GM10248 (cell line): ENCODE measurements around the gene KCND1.

Source experiments
- CTCF ChIA-PET: fragments of 300-600 bp; sonication (Branson Sonifier 250); formaldehyde crosslinking; extraction: SDS; loops from one replicate; lab custom pipeline; 2021; ENCODE audit warnings: antibody characterized with exemption; lab: Yijun Ruan, JAX
- POLR2A ChIA-PET: fragments of 350-650 bp; sonication (Branson Sonifier 250); formaldehyde crosslinking; extraction: SDS; loops from one replicate; lab custom pipeline; 2020; ENCODE audit warnings: antibody characterized with exemption; lab: Yijun Ruan, JAX
- DNase-seq: peaks from one replicate; pipeline ENCODE4 v3.0.0; 2012; ENCODE audit errors: extremely low spot score
- TF ChIP-seq, protein P1 (sequence below): IDR thresholded peaks from 2 replicates; pipeline ENCODE4 v1.5.1; 2012; ENCODE audit warnings: mild to moderate bottlenecking, low read depth; ENCODE audit errors: extremely low read depth, missing control alignments, control extremely low read depth

KCND1 gene

DNA sequence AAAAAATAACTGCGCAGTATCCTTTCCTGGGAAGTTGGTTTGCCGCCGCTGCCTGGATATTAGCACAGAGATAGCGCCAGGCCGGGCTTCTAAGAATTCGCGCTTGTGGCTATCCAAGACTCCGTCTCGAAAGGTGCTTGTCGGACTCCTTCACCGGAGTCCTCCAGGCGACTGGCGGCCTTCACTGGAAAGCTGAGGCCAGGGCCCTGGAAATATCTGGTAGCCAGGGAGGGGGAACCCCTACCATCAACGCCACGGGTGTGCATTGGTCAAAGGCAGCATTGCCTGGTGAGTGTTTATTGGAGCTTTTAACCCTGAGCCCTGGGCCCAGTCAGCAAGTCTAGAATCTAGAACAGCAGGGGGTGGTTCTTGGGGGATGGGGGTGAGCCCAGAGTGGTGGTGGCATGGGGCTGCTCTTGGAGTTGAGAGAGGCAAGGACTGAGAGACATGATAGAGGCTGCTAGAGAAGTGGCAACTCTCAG, 52.2 kb downstream of the KCND1 start:
- ChIA-PET POLR2A (interaction anchor here (1.1 to 1.8 kb wide), 2 partner anchors 18 to 19 kb away, joined by 3 to 5 read pairs; no protein-coding TSS in a partner anchor), CTCF (interaction anchor here (1.0 kb wide), 1 partner anchor 17 kb away, joined by 4 read pairs; no protein-coding TSS in a partner anchor)
- DNase-seq, result no peak
- TF ChIP-seq, protein P1, sequence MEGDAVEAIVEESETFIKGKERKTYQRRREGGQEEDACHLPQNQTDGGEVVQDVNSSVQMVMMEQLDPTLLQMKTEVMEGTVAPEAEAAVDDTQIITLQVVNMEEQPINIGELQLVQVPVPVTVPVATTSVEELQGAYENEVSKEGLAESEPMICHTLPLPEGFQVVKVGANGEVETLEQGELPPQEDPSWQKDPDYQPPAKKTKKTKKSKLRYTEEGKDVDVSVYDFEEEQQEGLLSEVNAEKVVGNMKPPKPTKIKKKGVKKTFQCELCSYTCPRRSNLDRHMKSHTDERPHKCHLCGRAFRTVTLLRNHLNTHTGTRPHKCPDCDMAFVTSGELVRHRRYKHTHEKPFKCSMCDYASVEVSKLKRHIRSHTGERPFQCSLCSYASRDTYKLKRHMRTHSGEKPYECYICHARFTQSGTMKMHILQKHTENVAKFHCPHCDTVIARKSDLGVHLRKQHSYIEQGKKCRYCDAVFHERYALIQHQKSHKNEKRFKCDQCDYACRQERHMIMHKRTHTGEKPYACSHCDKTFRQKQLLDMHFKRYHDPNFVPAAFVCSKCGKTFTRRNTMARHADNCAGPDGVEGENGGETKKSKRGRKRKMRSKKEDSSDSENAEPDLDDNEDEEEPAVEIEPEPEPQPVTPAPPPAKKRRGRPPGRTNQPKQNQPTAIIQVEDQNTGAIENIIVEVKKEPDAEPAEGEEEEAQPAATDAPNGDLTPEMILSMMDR, result no peak

DNA sequence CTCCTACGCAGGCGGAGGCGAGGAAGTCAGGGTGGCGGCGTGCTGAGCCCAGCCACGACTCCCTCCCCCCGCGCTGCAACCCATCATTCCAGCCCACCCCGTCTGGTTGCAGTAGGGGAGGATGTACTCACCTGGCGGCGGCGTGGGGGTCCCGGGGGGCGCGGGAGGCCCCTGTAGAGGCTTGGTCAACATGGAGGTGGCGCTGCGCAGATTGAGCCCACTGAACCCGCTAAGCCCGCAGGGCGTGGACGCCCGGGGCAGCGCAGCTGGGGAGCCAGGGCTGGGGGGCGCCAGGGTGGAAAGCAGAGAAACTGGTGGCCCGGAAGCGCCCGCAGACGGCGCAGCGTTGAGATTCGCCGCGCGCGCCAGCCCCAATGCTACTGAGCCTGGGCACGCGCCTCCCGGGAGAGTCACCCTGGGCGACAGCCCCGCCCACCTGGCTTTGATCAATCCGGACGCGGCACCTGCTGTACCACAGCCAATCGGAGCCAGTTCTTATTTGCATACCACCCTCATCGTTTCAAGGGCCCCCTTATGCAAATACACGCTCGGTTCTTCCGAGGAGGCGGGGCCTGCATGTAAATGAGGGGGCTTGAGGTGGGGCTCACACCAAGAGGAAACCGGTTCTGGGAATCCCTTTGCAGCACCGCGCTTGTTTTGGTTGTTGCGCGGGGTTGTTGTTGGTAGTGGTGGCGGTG, 52.9 kb downstream of the KCND1 start, which contains the start of gene PIM2:
Gene PIM2, minus strand, starts transcription at position 382 of the 698 bp plus-strand sequence. Its CDS starts 190 bp downstream, at position 192.
- ChIA-PET POLR2A (interaction anchor here (1.1 to 1.8 kb wide), 2 partner anchors 18 to 20 kb away, joined by 3 to 5 read pairs; no protein-coding TSS in a partner anchor), CTCF (interaction anchor here (1.0 kb wide), 1 partner anchor 18 kb away, joined by 4 read pairs; no protein-coding TSS in a partner anchor)
- TF ChIP-seq, protein P1, result no peak
- peak; percentile 88 for DNase-seq

DNA sequence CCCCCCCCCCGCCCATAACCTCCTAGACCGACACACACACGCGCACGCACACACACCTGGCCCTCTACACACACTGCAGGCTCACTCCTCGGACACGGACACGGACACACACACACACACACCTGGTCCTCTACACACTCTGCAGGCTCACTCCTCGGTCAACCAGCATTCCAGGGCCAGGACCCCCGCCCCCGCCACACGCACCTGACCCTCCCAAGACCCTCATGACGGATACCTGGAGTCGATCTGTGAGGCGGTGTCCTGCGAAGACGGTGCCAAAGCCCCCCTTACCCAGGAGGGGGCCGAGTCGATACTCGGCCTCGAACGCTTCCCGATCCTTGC, 53.4 kb downstream of the KCND1 start:
- DNase-seq, result no peak
- TF ChIP-seq, protein P1, result no peak
- ChIA-PET CTCF (no interaction called here), POLR2A (interaction anchor here (1.8 kb wide), 1 partner anchor 21 kb away, joined by 5 read pairs; no protein-coding TSS in a partner anchor)

DNA sequence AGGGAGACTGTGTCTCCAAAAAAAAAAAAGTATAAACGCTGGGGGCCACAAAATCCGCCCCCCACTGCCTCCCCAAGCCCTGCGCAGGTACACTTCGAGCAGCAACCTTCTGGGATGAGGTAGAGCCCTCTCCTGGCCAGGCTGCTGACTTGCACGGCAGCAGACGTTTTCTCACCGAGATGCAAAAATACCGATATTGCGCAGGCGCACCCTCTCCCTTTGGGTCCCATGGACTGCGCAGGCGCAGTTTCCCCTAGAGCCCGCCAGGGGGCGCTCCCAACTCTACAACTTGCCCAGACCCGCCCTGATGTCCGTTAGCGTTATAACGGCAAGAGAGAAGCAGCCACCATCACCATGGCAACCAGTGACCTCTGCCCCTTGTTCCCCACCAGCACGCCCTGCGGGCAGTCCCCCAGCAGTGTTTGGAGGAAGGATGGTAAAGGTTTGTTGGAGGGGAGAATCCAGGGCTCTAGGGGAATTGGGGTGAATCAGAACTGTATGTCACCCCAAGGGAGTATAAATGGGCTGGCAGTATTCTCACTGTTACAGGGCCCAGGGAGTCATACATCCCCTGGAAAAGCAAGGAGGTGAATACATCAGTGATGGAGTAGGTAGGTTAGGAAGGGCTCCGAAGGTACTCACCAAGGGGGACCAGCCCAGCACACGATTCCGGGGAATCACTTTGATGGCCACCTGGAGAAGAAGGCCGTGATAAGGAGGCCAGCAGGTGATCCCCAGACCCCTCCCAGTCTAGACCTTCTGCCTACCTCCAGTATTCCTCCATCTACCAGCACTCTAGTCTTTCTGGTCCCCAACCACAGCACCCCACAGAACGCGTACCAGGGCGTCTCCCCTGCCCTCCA, 54.3 kb downstream of the KCND1 start:
- POLR2A ChIA-PET, result interaction anchor here (0.6 to 1.8 kb wide), 3 partner anchors 22 to 32 kb away, joined by 3 to 5 read pairs (median 3); no protein-coding TSS in a partner anchor

DNA sequence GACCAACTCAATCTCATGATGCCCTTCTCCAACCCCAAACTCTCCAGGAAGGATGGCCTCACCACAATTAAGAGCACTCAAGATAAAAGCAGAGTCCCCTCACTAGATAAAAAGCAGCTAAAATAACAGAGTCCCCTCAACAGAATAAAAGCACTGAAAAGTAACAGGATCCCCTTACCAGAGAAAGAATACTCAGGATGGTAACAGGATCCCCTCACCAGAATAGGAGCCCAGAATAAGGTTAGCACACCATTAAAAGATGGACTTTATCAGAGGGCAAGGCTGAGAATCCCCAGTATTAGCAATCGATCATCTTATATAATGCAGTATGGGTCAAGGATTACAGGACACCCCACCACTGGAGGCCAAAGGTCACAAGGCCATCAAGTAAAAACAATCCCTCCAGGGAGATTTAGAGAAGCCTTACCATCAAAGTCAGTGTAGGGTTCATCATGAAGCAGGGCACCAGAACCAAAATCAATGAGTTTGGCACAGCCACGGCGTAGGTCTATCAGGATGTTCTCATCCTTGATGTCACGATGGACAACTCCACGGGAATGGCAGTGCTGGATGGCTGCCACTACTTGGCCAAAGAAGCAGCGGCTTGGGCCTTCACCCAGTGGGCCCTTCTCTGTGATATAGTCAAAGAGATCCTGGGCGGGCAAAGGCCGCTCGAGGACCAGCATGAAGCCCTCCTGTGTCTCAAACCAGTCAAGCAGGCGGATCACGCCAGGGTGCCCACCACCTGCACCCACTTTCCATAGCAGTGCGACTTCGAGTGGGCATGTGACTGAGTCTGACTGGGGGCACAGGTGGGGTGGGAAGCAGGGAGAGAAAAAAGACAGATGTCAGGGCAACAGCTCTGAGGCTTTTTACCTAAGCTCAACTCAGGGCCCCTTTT, 56.8 kb downstream of the KCND1 start:
- DNase-seq, result no peak
- TF ChIP-seq, protein P1, result no peak
- POLR2A ChIA-PET, result interaction anchor here (0.6 to 4.8 kb wide), 4 partner anchors 17 to 222 kb away, joined by 3 to 33 read pairs (median 4); partner anchors contain the start of genes PQBP1 and TIMM17B
- CTCF ChIA-PET, result interaction anchor here (1.4 to 1.9 kb wide), 2 partner anchors 23 to 31 kb away, joined by 3 to 15 read pairs; no protein-coding TSS in a partner anchor

More for the DNA sequence above, 54.3 kb downstream of the KCND1 start:
- peak; percentile 82 for DNase-seq
- CTCF ChIA-PET, result interaction anchor here (1.9 kb wide), 1 partner anchor 21 kb away, joined by 15 read pairs; no protein-coding TSS in a partner anchor
- TF ChIP-seq, protein P1, result peak; percentile 59
